Mesodermal cell (in vitro differentiated cells): ENCODE data around the gene ASTN2.

Experiments
- H3K27ac ChIP-seq: 2 replicates; pipeline ENCODE4 v1.7.0; 2013; ENCODE audit warnings: mild to moderate bottlenecking, low read depth, low read length, moderate library complexity; ENCODE audit not compliant: severe bottlenecking
- H3K36me3 ChIP-seq: 2 replicates; pipeline ENCODE4 v1.7.1; 2013; ENCODE audit warnings: mild to moderate bottlenecking, low read length, moderate library complexity; ENCODE audit not compliant: control insufficient read depth, insufficient read depth
- H3K4me1 ChIP-seq: one replicate; pipeline ENCODE4 v1.7.1; 2013; ENCODE audit warnings: mild to moderate bottlenecking, low read length; ENCODE audit not compliant: insufficient read depth, control insufficient read depth, poor library complexity, severe bottlenecking
- H3K4me3 ChIP-seq: 2 replicates; pipeline ENCODE4 v1.7.0; 2013; ENCODE audit warnings: low read length, control low read depth, mild to moderate bottlenecking; ENCODE audit not compliant: insufficient read depth, poor library complexity, severe bottlenecking; ENCODE audit errors: extremely low read depth
- H3K9me3 ChIP-seq: 2 replicates; pipeline ENCODE4 v1.7.1; 2013; ENCODE audit warnings: mild to moderate bottlenecking, low read length, moderate library complexity; ENCODE audit not compliant: control insufficient read depth
- WGBS, 2 experiments: methylation state at CpG; one replicate each; pipeline ENCODE4 v1.1.5; 2013; ENCODE audit warnings: missing lambda C conversion rate in 2 of 2; ENCODE audit not compliant: insufficient coverage in 2 of 2; 5-methylcytosine and 5-hydroxymethylcytosine counted together

ASTN2 gene

GRCh38 chr9:116757030-116757429 lies 657.8 kb downstream of the ASTN2 start:
- 63 to 82% methylated on average over 1 to 6 of the region's 7 CpGs for WGBS, 2 experiments
- peaks cover 6% of the 10 kb centered on the region for H3K9me3 ChIP-seq
- H3K27ac ChIP-seq: no peak overlapping the region
- H3K4me1 ChIP-seq: no peaks in the 10 kb centered on the region
- no peaks in the 10 kb centered on the region for H3K36me3 ChIP-seq
- no peak overlapping the region for H3K4me3 ChIP-seq

GRCh38 chr9:116753389-116753788 lies 661.5 kb downstream of the ASTN2 start:
- H3K27ac ChIP-seq: no peak overlapping the region
- no peak overlapping the region for H3K4me3 ChIP-seq
- no peaks in the 10 kb centered on the region for H3K4me1 ChIP-seq
- H3K9me3 ChIP-seq: peaks cover 6% of the 10 kb centered on the region
- no CpG with 5 or more reads among the region's 1 CpG for WGBS, 2 experiments
- H3K36me3 ChIP-seq: no peaks in the 10 kb centered on the region

DNA sequence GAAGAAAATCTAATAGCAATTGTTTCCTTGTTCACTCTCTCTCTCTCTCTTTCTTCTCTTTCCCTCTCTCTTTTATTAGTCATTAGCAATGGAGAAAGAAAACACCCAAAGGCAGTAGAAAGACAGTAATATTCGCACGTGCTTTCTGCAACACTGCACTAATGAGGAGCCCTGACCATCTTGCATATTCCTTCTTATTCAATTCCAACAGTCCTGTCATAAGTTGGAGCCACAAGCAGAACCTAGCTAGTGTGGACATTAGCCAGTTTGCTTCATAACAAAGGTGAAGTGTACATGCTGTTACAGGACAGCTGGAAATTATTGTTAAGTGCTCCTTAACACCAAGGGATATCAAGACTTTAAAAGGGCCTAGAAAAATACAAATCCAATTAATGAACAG lies 664.3 kb downstream of the ASTN2 start:
- Histone ChIP-seq H3K27ac (no peak overlapping the region), H3K4me1 (no peaks in the 10 kb centered on the region), H3K9me3 (no peaks in the 10 kb centered on the region), H3K4me3 (no peak overlapping the region), H3K36me3 (no peaks in the 10 kb centered on the region)
- WGBS, 2 experiments: no CpG with 5 or more reads among the region's 2 CpGs

- 69 to 77% methylated on average over 1 to 2 of the region's 2 CpGs for WGBS, 2 experiments
- no peak overlapping the region for H3K4me3 ChIP-seq
- H3K4me1 ChIP-seq: no peaks in the 10 kb centered on the region
- no peaks in the 10 kb centered on the region for H3K9me3 ChIP-seq
- no peaks in the 10 kb centered on the region for H3K36me3 ChIP-seq
- H3K27ac ChIP-seq: no peak overlapping the region
Observed at GRCh38 chr9:116749772-116750171, 665.1 kb downstream of the ASTN2 start.

GRCh38 chr9:116749176-116749575 lies 665.7 kb downstream of the ASTN2 start:
- no peak overlapping the region for H3K27ac ChIP-seq
- no peaks in the 10 kb centered on the region for H3K9me3 ChIP-seq
- no peak overlapping the region for H3K4me3 ChIP-seq
- H3K36me3 ChIP-seq: no peaks in the 10 kb centered on the region
- H3K4me1 ChIP-seq: no peaks in the 10 kb centered on the region
- no CpG with 5 or more reads among the region's 3 CpGs for WGBS, 2 experiments

- Histone ChIP-seq H3K4me3 (no peak overlapping the region), H3K4me1 (no peaks in the 10 kb centered on the region), H3K27ac (no peak overlapping the region), H3K9me3 (no peaks in the 10 kb centered on the region), H3K36me3 (no peaks in the 10 kb centered on the region)
- 83 to 91% methylated on average over 1 of the region's 2 CpGs for WGBS, 2 experiments
Observed at GRCh38 chr9:116741742-116742141, 673.1 kb downstream of the ASTN2 start.

GRCh38 chr9:116741086-116741740 lies 673.6 kb downstream of the ASTN2 start:
- Histone ChIP-seq H3K9me3 (no peaks in the 10 kb centered on the region), H3K4me3 (no peak overlapping the region), H3K27ac (no peak overlapping the region), H3K36me3 (no peaks in the 10 kb centered on the region), H3K4me1 (no peaks in the 10 kb centered on the region)
- 58 to 82% methylated on average over 2 of the region's 3 CpGs for whole genome bisulfite sequencing, 2 experiments

- H3K4me3 ChIP-seq: no peak overlapping the region
- 2 to 7% methylated on average over 7 to 11 of the region's 16 CpGs for WGBS, 2 experiments
- no peak overlapping the region for H3K27ac ChIP-seq
Observed at GRCh38 chr9:116737152-116737546, 677.7 kb downstream of the ASTN2 start.

GRCh38 chr9:116736399-116737151 lies 678.3 kb downstream of the ASTN2 start:
- H3K27ac ChIP-seq: no peak overlapping the region
- 48 to 64% methylated on average over 5 of the region's 8 CpGs for WGBS, 2 experiments
- no peaks in the 10 kb centered on the region for H3K4me1 ChIP-seq
- no peaks in the 10 kb centered on the region for H3K36me3 ChIP-seq
- H3K4me3 ChIP-seq: no peak overlapping the region
- H3K9me3 ChIP-seq: no peaks in the 10 kb centered on the region

More at GRCh38 chr9:116737152-116737546, 677.7 kb downstream of the ASTN2 start:
- H3K36me3 ChIP-seq: no peaks in the 10 kb centered on the region
- H3K9me3 ChIP-seq: no peaks in the 10 kb centered on the region
- H3K4me1 ChIP-seq: no peaks in the 10 kb centered on the region

DNA sequence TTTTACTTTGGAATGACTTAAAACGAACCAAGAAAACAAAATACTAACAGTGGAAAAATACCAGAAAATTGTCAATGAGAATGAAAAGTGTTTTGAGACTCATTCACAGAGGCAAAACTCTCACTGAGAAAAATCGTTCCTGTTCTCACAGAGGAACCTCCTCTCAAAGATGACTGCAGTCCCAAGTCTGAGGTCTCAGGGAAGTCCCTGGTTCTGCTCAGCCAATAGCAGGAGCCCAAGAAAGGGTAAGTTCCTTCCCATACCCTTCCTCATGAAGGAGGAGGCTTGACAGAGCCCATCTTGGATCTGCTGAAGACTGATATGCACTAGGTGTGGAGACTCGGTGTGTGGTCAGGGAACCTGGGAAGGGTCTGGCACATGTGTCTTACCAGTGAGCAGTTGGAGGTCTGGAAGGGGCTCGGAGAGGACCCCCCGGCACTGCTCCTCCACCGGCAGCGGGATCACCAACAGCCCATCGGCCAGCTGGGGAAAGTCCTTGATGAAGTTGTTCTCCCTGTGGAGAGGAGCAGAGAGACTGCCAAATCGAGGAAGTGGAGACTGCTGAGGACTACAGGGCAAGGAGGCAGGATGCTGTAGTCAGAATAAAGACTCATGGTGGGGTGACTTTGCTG lies 681.7 kb downstream of the ASTN2 start:
- WGBS, 2 experiments: 87 to 88% methylated on average over 6 to 7 of the region's 9 CpGs
- no peaks in the 10 kb centered on the region for H3K9me3 ChIP-seq
- H3K36me3 ChIP-seq: no peaks in the 10 kb centered on the region
- no peaks in the 10 kb centered on the region for H3K4me1 ChIP-seq
- no peak overlapping the region for H3K4me3 ChIP-seq
- H3K27ac ChIP-seq: no peak overlapping the region

GRCh38 chr9:116726602-116727001 lies 688.3 kb downstream of the ASTN2 start:
- Histone ChIP-seq H3K27ac (no peak overlapping the region), H3K4me3 (no peak overlapping the region), H3K9me3 (no peaks in the 10 kb centered on the region), H3K4me1 (no peaks in the 10 kb centered on the region), H3K36me3 (no peaks in the 10 kb centered on the region)
